HepG2 (cell line): ENCODE data around the gene HERPUD2. TPM values are rescaled to one million over a fixed set of nuclear protein-coding genes. Genes with fewer than 3 reads are reported as not detected.
A peak's percentile ranks its signal among the peaks of the same experiment; 100 is the strongest.

ENCODE experiments used
- ATAC-seq: fragments of 200-7000 bp; cut with Tn5 transposase; 3 replicates; pipeline ENCODE4 v1.9.1; 2020; ENCODE audit warnings: mild to moderate bottlenecking, moderate library complexity
- BruUV-seq: library from RNA; stranded (reverse); fragments of 400-500 nt; replicated peaks from 2 replicates; lab custom pipeline; 2021; lab: Mats Ljungman, UMichigan
- CTCF ChIA-PET: fragments of 300-600 bp; formaldehyde crosslinking; extraction: SDS; loops from one replicate; lab custom pipeline; 2021; ENCODE audit warnings: low total read pairs, inconsistent platforms, low intra/inter-chr PET ratio; lab: Yijun Ruan, JAX
- POLR2A ChIA-PET: fragments of 350-600 bp; sonication (Branson Sonifier 250); formaldehyde crosslinking; loops from one replicate; lab custom pipeline; 2020; ENCODE audit warnings: antibody characterized with exemption, inconsistent platforms; lab: Yijun Ruan, JAX
- DNase-seq: peaks from one replicate; pipeline ENCODE4 v3.0.0-alpha.2; 2015; ENCODE audit warnings: low spot score
- FAIRE-seq: peaks from 3 replicates; lab custom pipeline; 2011; peaks lifted over from hg19 to GRCh38; lab: Jason Lieb, UNC
- H2AFZ ChIP-seq: one replicate; pipeline ENCODE4 v1.6.1; 2011; ENCODE audit warnings: low read length, inconsistent platforms
- H3K27ac ChIP-seq: fragments of 300-600 bp; 3 replicates; pipeline ENCODE4 v1.8.0; 2011; ENCODE audit warnings: mixed run types, mild to moderate bottlenecking, mixed read lengths, low read length, inconsistent platforms; ENCODE audit not compliant: insufficient read depth; ENCODE audit errors: extremely low read length
- H3K27me3 ChIP-seq, 2 experiments: fragments of 200-600 bp in 1 of 2; 2 replicates in 1 of 2; 3 replicates in 1 of 2; pipeline versions ENCODE4 v1.6.0 to v1.8.0; 2011; ENCODE audit warnings: low read length in 2 of 2, mild to moderate bottlenecking in 2 of 2, moderate library complexity in 2 of 2, inconsistent platforms in 1 of 2; ENCODE audit not compliant: insufficient read depth in 2 of 2, control insufficient read depth in 1 of 2
- H3K36me3 ChIP-seq, 2 experiments: fragments of 200-600 bp in 1 of 2; replicated peaks in 1 of 2; 2 replicates in 1 of 2; 3 replicates in 1 of 2; pipeline versions ENCODE4 v1.5.1 to v1.8.0; 2011; ENCODE audit warnings: low read length in 2 of 2, inconsistent platforms in 1 of 2; ENCODE audit not compliant: insufficient read depth in 2 of 2, control insufficient read depth in 1 of 2
- H3K4me1 ChIP-seq: 2 replicates; pipeline ENCODE4 v1.5.1; 2012; ENCODE audit warnings: low read length, inconsistent platforms; ENCODE audit not compliant: insufficient read depth
- H3K4me2 ChIP-seq: 2 replicates; pipeline ENCODE4 v1.6.0; 2011; ENCODE audit warnings: low read depth, low read length, inconsistent platforms
- H3K4me3 ChIP-seq, 3 experiments: fragments of 200-600 bp in 1 of 3; sonication (generic), shearing (Covaris generic) in 1 of 3; replicated peaks in 1 of 3; 2 replicates each; pipeline ENCODE4 v1.5.1; 2011 to 2016; ENCODE audit warnings: low read length in 3 of 3, inconsistent platforms in 2 of 3, low read depth in 2 of 3, mild to moderate bottlenecking in 2 of 3, control low read depth in 1 of 3, mixed read lengths in 1 of 3; ENCODE audit not compliant: insufficient read depth in 1 of 3
- H3K79me2 ChIP-seq: one replicate; pipeline ENCODE4 v1.6.1; 2011; ENCODE audit warnings: low read length, inconsistent platforms; ENCODE audit not compliant: insufficient read depth
- H3K9ac ChIP-seq: 2 replicates; pipeline ENCODE4 v1.6.0; 2011; ENCODE audit warnings: mild to moderate bottlenecking, low read depth, low read length, inconsistent platforms; ENCODE audit not compliant: insufficient read depth
- H3K9me3 ChIP-seq: 2 replicates; pipeline ENCODE4 v1.5.1; 2012; ENCODE audit warnings: mild to moderate bottlenecking, low read length
- H4K20me1 ChIP-seq: 2 replicates; pipeline ENCODE4 v1.6.0; 2011; ENCODE audit warnings: inconsistent platforms, mild to moderate bottlenecking, low read length, moderate library complexity; ENCODE audit not compliant: insufficient read depth
- ARID4A ChIP-seq: sonication (generic); formaldehyde crosslinking; IDR thresholded peaks from 2 replicates; pipeline ENCODE4 v1.5.0; 2020; ENCODE audit warnings: mild to moderate bottlenecking, missing genetic modification reagents, borderline replicate concordance
- ZNF12 ChIP-seq: sonication (generic); formaldehyde crosslinking; IDR thresholded peaks from 2 replicates; pipeline ENCODE4 v1.5.0; 2020; ENCODE audit warnings: missing genetic modification reagents
- WGBS: methylation state at CpG from one replicate; pipeline ENCODE4 v1.1.6; 2017; ENCODE audit warnings: low lambda C conversion rate; 5-methylcytosine and 5-hydroxymethylcytosine counted together
- in situ Hi-C: cut with HindIII; loops from 2 replicates; pipeline ENCODE4 v1.10.0; 2017; ENCODE audit warnings: low pct_unique_long_range_greater_than_20kb; ENCODE audit not compliant: extremely low pct_ligation_motif_present
- intact Hi-C: fragments of 100-400 bp; cut with micrococcal nuclease; formaldehyde crosslinking; loops from one replicate; pipeline ENCODE4 v1.10.0; 2022; ENCODE audit not compliant: unreplicated experiment
- polyA plus RNA-seq, 8 experiments: library from polyadenylated mRNA; depleted of rRNA in 3 of 8; stranded (reverse) in 7 of 8; unstranded in 1 of 8; fragments of >200 nt; fragmentation: Illumina TruSeq in 4 of 8; extraction: Trizol in 4 of 8; gene quantifications; 2 replicates each; pipeline versions ENCODE4 v1.2.1 to v1.2.3, GENCODE V29; 2011 to 2016; ENCODE audit warnings: low read depth in 4 of 8, missing spikeins in 1 of 8, mixed read lengths in 1 of 8; ENCODE audit not compliant: insufficient read depth in 1 of 8
- total RNA-seq, 5 experiments: library from RNA; depleted of rRNA; stranded (reverse); fragments of >200 nt; fragmentation: Illumina TruSeq; extraction: Trizol; gene quantifications; 2 replicates each; pipeline ENCODE4 v1.2.3, GENCODE V29; 2016; ENCODE audit warnings: low read depth in 1 of 5

HERPUD2 gene
- total and polyA plus RNA-seq, 2 of the 13 experiments (the other 11 are each of a cell fraction or from before 2014, with no cell fraction given): 10.7 to 38.6 TPM

- Histone ChIP-seq H3K9me3 (no peaks in the 10 kb centered on the region), H2AFZ (no peak overlapping the region), H3K36me3 (no peaks in the 10 kb centered on the region), H3K4me1 (peaks cover 39% of the 10 kb centered on the region)
- in situ Hi-C loops: loop anchor here (25.0 kb wide), 1 partner anchor 590 kb away; no protein-coding TSS in a partner anchor
- ATAC-seq (no peak), DNase-seq (no peak)
- BruUV-seq: no TSS peak
- POLR2A ChIA-PET: no interaction called here
- TF ChIP-seq ZNF12 (CRISPR knock-in tag) (peak; percentile 92), ARID4A (CRISPR knock-in tag) (no peak)
- TF ChIP-seq, all 625 proteins: peak for 1
- Histone ChIP-seq H3K27ac (no peak overlapping the region), H3K9ac (no peak overlapping the region), H4K20me1 (no peaks in the 10 kb centered on the region), H3K4me2 (no peak overlapping the region), H3K4me3 (no peak overlapping the region), H3K27me3 (peaks cover 0 to 2% of the 10 kb centered on the region in 2 experiments; a peak in 1 of 5 replicates), H3K79me2 (no peaks in the 10 kb centered on the region)
- no peak for FAIRE-seq
- CTCF ChIA-PET: no interaction called here
- intact Hi-C loops: no loop called here
- 26% methylated on average over 7 of the region's 7 CpGs for WGBS
Observed at GRCh38 chr7:35722054-35722849, 27.3 kb upstream of the HERPUD2 start.
